Thymus (tissue), 11 donors: ENCODE data around the gene GAS7. TPM values are rescaled to one million over a fixed set of nuclear protein-coding genes. Genes with fewer than 3 reads are reported as not detected.
A peak's percentile ranks its signal among the peaks of the same experiment; 100 is the strongest.

Source experiments
- DNase-seq, 9 donors: peaks; one replicate each; pipeline ENCODE4 v3.0.0-alpha.2; 2013; ENCODE audit warnings: low spot score in 9 of 9, low read depth in 6 of 9, missing footprints in 1 of 9
- H3K27ac ChIP-seq, 2 donors: one replicate each; pipeline ENCODE4 v1.5.1; 2013; ENCODE audit warnings: control low read depth in 1 of 2, low read depth in 1 of 2, low read length in 1 of 2, mild to moderate bottlenecking in 1 of 2, moderate library complexity in 1 of 2
- H3K27me3 ChIP-seq, 2 donors: one replicate each; pipeline ENCODE4 v1.5.1; 2013; ENCODE audit warnings: low read length in 1 of 2; ENCODE audit not compliant: control insufficient read depth in 2 of 2, insufficient read depth in 1 of 2
- H3K36me3 ChIP-seq, 2 donors: one replicate each; pipeline ENCODE4 v1.5.1; 2013; ENCODE audit warnings: low read length in 1 of 2, mild to moderate bottlenecking in 1 of 2, moderate library complexity in 1 of 2; ENCODE audit not compliant: control insufficient read depth in 2 of 2, insufficient read depth in 2 of 2
- H3K4me1 ChIP-seq, 2 donors: one replicate each; pipeline ENCODE4 v1.5.1; 2013; ENCODE audit warnings: low read length in 2 of 2; ENCODE audit not compliant: control insufficient read depth in 2 of 2, insufficient read depth in 2 of 2
- H3K4me3 ChIP-seq, 2 donors: one replicate each; pipeline ENCODE4 v1.5.1; 2013; ENCODE audit warnings: low read length in 2 of 2, control low read depth in 1 of 2, mild to moderate bottlenecking in 1 of 2
- H3K9me3 ChIP-seq, 2 donors: one replicate each; pipeline ENCODE4 v1.5.1; 2013; ENCODE audit warnings: low read length in 1 of 2, mild to moderate bottlenecking in 1 of 2; ENCODE audit not compliant: control insufficient read depth in 2 of 2, insufficient read depth in 1 of 2
- WGBS: extraction: QIAGEN DNeasy Blood & Tissue Kit; methylation state at CpG from one replicate; pipeline ENCODE4 v1.1.7; 2013; 5-methylcytosine and 5-hydroxymethylcytosine counted together
- polyA plus RNA-seq: library from polyadenylated mRNA; stranded (reverse); fragments of 200-250 nt; gene quantifications from one replicate; pipeline ENCODE4 v1.2.3, GENCODE V29; 2013
- total RNA-seq: library from RNA; stranded (reverse); fragments of 120-200 nt; gene quantifications from one replicate; pipeline ENCODE4 v1.2.4, GENCODE V29; 2013
- donor health status: healthy.

The GAS7 gene
- total and polyA plus RNA-seq, 2 donors: 4.3 to 9.7 TPM

DNA sequence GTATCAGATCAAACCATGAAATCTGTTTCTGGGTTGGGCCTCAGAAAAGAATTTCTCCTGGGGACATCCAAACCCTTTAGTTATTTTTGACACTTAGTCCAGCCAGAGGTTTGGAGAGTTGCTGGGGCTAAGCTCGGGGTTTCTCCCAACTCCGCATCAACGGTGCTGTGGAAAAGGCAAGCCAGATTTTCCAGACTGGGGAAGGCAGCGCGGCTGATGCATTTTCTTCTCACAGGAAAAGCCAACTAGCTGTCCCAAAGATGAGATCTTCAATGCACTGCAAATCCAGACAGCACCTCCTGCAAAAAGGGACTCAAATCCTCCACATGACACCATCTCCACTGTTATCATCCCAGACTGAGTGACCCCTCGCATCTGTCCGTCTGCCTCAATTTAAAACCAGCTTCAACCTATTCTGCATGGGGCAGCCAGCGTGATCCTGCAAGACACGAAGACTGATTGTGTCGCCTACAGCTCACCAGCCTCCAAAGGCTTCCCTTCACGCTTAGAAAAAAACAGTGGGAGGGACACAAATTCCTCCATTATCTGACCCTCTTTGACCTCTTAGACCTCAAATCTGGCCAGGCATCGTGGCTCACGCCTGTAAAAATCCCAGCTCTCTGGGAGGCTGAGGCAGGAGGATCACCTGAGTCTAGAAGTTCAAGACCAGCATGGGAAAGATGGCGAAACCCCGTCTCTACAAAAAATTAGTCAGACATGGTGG, 62.0 kb downstream of the GAS7 start:
- 95% methylated on average over 15 of the region's 15 CpGs for WGBS

DNA sequence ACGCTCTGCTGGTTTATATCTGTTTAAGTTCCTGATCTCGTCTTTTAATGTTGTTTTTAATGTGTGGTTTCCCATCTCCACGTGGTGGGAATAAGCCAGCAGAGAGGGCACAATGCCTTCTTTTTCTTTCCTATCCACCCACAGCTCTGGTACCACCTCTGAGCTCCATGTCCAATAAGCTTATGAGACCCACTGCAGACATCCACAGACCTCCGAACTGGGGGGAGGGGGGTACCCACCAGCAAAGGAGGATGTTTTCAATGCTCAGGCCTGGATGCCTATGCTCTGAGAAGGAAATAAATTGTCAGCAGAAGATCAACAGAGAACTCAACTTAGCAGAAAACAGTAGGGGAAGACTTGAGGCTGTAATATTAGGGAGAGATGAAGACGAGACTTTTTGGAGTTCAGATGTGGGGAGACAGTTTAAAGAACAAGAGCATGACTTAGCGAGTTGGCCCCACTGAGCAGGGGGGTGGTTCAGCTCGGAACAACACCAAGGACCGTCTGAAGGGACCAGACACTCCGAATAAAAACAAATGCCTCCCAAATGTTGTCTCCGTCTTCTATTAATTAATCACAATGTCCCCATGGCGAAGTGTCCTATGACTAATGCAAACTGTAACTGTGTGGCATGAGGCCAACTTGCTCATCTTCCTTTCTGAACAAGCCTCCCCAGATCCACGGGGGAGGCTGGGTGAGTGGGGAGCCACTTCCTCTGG, 62.7 kb downstream of the GAS7 start:
- WGBS: 29% methylated on average over 12 of the region's 12 CpGs
- no peak overlapping the region for H3K27ac ChIP-seq
- H3K27me3 ChIP-seq: no peaks in the 10 kb centered on the region
- no peaks in the 10 kb centered on the region for H3K9me3 ChIP-seq
- H3K36me3 ChIP-seq: no peaks in the 10 kb centered on the region
- peak in 1 of 9 donors; percentile 50 for DNase-seq
- H3K4me3 ChIP-seq: no peak overlapping the region
- H3K4me1 ChIP-seq: peaks cover 15 to 25% of the 10 kb centered on the region in 2 donors

More for the DNA sequence above, 62.0 kb downstream of the GAS7 start:
- no peak for DNase-seq
- no peak overlapping the region for H3K27ac ChIP-seq
- no peaks in the 10 kb centered on the region for H3K9me3 ChIP-seq
- H3K4me3 ChIP-seq: no peak overlapping the region
- peaks cover 15 to 25% of the 10 kb centered on the region in 2 donors for H3K4me1 ChIP-seq
- H3K27me3 ChIP-seq: no peaks in the 10 kb centered on the region
- H3K36me3 ChIP-seq: no peaks in the 10 kb centered on the region

DNA sequence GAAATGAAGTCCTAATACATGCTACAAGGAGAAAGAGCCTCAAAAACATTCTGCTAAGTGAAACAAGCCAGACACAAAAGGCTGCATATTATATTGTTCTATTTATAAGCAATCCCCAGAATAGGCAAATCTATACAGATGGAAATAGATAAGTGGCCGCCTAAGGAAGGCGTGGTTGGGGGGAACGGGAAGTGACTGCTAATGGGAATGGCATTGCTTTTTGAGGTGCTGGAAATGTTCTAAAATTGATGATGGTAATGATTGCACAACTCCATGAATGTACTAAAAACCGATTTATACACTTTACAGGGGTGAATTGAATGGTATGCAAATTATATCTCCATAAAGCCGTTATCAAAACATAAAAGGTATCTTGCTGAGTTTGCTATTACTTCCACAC, 67.7 kb downstream of the GAS7 start:
- Histone ChIP-seq H3K4me1 (peaks cover 25 to 40% of the 10 kb centered on the region in 2 donors), H3K4me3 (no peak overlapping the region), H3K36me3 (no peaks in the 10 kb centered on the region), H3K27ac (no peak overlapping the region), H3K27me3 (no peaks in the 10 kb centered on the region), H3K9me3 (no peaks in the 10 kb centered on the region)
- WGBS: 81% methylated on average over 5 of the region's 5 CpGs
- DNase-seq: no peak

DNA sequence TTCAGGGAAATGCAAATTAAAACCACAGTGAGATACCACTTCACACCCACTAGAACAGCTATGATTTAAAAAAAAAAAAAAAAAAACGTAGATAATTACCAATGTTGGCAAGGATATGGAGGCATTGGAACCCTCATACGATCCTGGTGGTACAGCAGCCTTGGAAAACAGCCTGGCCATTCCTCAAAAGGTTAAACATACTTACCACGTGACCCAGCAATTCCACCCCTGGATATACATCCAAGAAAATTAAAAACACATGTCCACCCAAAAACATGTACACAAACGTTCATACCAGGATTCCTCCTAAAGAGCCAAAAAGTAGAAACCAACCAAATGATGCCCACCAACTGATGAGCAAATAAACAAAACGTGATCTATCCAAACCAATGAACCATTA, 68.1 kb downstream of the GAS7 start:
- Histone ChIP-seq H3K4me1 (peaks cover 22 to 36% of the 10 kb centered on the region in 2 donors), H3K4me3 (no peak overlapping the region), H3K36me3 (no peaks in the 10 kb centered on the region), H3K9me3 (no peaks in the 10 kb centered on the region), H3K27me3 (no peaks in the 10 kb centered on the region), H3K27ac (no peak overlapping the region)
- WGBS: 94% methylated on average over 5 of the region's 5 CpGs
- DNase-seq: no peak

DNA sequence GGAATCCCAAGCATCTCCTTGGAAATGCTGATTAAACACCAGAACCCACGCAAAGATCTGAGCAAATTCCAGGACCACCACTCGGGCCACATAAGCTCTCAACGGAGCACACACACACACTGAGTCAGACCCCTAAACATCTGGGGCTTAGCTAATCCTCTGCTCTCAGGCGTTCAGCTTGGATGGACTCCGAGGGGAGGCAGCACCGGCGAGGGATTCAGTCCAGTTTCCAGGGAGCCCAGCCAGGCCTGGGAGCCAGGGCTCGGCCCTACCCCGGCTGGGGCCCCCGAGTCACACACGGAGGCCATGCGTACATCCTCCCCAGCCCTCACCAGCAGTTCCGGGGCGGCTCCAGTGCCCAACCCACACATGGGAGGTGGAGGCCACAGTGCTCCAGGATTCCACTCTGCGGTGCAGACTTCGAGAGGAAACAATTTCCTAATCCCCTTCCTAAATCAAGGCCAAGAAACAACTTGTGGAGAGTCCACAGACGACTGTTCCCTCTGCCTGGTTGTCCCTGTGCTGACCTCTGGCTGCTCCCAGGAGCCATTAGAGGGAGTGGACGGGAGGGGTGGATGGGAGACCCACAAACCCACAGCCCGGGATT, 70.5 kb downstream of the GAS7 start:
- Histone ChIP-seq H3K9me3 (no peaks in the 10 kb centered on the region), H3K36me3 (no peaks in the 10 kb centered on the region), H3K4me1 (peaks cover 24 to 49% of the 10 kb centered on the region in 2 donors), H3K27ac (peak overlapping the region; percentile 46 to 88), H3K27me3 (no peaks in the 10 kb centered on the region), H3K4me3 (no peak overlapping the region)
- DNase-seq: peak in 1 of 9 donors; percentile 53
- 73% methylated on average over 19 of the region's 19 CpGs for WGBS

DNA sequence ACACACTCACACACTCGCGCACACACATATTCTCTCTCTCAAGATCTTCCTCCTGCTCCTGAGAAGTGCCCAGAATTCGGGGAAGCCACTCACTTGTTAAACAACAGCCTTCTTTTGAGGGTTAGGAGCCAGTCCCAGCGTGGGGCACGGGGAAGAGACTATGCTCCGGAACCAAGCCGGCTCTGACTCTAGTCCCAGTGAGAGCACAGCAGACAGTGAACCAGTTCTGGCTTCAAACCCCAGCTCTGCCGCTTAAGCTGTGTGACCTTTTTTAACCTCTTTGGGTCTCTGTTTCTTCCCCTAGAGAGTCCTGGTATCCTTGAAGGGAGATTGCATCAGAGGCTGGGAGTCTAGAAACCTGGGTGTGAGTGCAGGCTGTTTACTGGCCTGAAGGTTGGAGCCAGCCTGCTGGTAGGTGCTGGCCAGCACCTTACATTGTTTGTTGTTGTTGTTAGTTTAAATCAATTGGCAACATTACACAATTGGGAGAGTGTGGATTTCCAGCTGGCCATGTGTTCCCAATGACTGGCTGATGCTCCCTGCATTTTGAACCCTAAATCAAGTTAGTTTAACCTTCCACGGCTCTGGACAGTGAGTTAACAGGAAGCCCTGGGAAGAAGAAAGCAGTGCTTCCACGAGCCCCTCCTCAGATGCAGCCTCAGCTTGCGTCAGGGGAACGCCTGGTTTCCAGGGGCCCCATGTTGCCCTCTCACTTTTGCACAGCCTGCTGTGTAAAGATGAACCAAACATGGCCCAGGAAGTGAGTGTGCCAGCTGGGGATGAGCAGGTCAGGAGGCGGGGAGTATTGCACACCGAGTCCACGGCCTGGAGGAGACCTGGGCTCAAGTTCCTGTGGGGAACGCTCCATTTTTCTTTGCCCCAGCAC, 71.5 kb downstream of the GAS7 start:
- Histone ChIP-seq H3K36me3 (no peaks in the 10 kb centered on the region), H3K27me3 (no peaks in the 10 kb centered on the region), H3K4me3 (no peak overlapping the region), H3K27ac (peak overlapping the region; percentile 77 to 88), H3K9me3 (no peaks in the 10 kb centered on the region), H3K4me1 (peaks cover 31 to 59% of the 10 kb centered on the region in 2 donors)
- peak in 3 of 9 donors; percentile 69 to 86 (median 73) for DNase-seq
- WGBS: 49% methylated on average over 16 of the region's 16 CpGs

DNA sequence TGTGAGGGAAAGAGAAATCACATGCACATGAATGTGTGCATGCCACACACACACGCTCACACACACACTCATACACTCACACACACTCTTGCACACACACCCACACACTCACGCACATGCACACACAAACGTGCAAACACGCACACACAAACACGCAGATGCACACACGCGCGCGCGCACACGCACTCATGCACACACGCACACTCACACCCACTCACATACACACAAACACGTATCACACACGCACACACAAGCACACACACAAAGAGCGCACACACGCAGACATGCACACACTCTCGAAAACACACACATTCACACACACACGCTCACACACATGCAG, 72.2 kb downstream of the GAS7 start:
- Histone ChIP-seq H3K4me3 (no peak overlapping the region), H3K9me3 (no peaks in the 10 kb centered on the region), H3K27ac (peak overlapping the region in 1 of 2 donors; percentile 88), H3K27me3 (no peaks in the 10 kb centered on the region), H3K4me1 (peaks cover 36 to 66% of the 10 kb centered on the region in 2 donors), H3K36me3 (no peaks in the 10 kb centered on the region)
- 93% methylated on average over 18 of the region's 18 CpGs for WGBS
- DNase-seq: no peak

DNA sequence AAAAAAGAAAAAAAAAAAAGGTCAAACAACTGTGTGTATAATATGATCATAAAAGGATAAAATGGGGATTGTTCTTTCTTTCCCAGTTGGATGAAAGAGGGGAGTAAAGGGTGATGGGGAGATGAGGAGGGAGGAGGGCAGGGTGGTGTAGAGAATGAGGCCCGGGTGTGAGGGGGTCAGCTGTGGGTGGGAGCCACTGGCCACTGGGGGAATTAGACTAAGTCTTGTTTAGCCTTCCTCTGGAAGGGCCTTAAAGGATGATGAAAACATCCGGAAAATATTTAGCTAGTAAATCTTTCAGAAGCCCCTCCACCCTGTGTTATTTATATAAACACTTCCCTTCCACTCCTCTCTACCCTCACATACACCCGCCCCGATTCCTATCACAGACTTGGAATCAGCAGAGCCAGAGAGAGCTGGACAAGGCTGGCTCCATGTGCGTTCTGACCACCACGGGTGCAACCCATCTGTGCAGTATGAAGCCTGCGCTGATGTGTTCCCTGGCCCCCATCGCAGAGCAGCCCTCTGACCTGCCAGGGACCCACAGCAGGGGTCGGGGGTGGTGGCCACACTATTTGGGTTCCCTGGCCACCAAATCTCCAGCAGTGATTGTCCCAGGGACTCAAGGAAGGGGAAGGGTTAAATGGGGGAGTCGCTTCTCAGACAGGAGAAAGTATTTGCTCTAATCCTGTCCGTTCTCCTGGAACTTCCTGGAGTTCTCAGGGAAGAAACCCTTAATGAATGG, 72.7 kb downstream of the GAS7 start:
- no peaks in the 10 kb centered on the region for H3K9me3 ChIP-seq
- H3K27ac ChIP-seq: peak overlapping the region in 1 of 2 donors; percentile 56
- H3K4me1 ChIP-seq: peaks cover 40 to 71% of the 10 kb centered on the region in 2 donors
- 96% methylated on average over 11 of the region's 11 CpGs for WGBS
- H3K27me3 ChIP-seq: no peaks in the 10 kb centered on the region
- no peak for DNase-seq
- no peak overlapping the region for H3K4me3 ChIP-seq
- H3K36me3 ChIP-seq: no peaks in the 10 kb centered on the region
